ENCODE measurements around the gene BMPR1A.

DNA sequence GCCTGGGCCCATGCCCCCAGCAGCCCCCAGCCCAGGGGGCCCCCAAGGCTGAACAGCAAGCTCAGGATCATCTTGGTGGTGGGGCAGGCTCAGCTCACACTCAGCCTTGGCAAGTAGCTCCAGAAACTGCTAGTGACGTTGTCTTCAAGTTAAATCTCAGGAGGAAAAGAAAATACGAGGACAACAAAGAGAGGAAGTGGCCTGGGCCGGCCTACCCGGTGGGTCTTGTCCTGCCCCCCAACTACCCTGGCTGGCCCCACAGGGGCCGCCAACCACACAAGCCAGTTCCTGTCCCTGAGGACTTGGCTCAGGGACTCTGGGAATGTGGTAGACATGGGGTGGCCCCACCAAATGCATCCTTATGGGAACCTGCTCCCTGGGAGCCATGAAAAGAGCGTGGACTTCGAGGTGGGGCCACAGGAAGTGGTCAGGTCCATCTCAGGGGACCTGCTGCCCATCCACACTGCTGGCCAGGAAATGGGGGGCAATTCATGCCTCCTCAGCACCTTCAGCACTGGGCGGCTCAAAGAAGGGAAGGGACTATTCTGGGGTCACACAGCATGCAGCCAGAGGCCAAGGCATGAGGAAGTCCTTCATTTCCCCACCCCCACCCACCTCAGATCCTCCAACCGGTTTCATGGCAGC lies 201.2 kb downstream of the BMPR1A start, which contains the start of gene MMRN2:
- TF ChIP-seq, protein P1, sequence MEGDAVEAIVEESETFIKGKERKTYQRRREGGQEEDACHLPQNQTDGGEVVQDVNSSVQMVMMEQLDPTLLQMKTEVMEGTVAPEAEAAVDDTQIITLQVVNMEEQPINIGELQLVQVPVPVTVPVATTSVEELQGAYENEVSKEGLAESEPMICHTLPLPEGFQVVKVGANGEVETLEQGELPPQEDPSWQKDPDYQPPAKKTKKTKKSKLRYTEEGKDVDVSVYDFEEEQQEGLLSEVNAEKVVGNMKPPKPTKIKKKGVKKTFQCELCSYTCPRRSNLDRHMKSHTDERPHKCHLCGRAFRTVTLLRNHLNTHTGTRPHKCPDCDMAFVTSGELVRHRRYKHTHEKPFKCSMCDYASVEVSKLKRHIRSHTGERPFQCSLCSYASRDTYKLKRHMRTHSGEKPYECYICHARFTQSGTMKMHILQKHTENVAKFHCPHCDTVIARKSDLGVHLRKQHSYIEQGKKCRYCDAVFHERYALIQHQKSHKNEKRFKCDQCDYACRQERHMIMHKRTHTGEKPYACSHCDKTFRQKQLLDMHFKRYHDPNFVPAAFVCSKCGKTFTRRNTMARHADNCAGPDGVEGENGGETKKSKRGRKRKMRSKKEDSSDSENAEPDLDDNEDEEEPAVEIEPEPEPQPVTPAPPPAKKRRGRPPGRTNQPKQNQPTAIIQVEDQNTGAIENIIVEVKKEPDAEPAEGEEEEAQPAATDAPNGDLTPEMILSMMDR (IDR thresholded peaks at IDR 0.05): no peak
- TF ChIP-seq ZFX (IDR thresholded peaks at IDR 0.05; ENCODE audit: borderline replicate concordance): no peak
